HPDE6-E6E7 (cell line): ENCODE data around the gene TLR5.

Source experiments
- DNase-seq: peaks from one replicate; pipeline ENCODE4 v3.0.0; 2011; ENCODE audit warnings: missing footprints; ENCODE audit errors: extremely low spot score

TLR5 gene

DNA sequence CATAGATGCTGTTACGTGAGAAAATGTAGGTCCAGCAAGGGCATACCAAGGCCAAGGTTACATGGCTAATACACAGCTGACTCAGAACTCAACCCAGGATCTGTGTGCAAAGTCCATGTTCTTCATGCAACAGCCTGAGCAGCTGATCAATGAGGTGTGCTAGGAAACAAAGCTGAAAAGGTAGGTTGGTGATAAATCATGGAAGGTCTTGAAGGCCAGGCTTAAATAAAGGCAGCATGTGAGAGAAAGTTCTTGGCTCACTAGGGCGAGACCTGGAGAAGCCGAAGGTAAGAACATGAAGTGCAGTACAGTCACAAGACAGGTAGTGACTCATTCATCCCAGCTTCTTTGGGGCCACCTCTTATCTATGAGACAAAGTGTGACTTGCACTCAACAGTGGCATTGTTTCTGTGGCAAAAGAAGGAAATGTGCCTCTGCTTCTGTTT, 33.4 kb downstream of the TLR5 start:
- DNase-seq: peak; percentile 23

DNA sequence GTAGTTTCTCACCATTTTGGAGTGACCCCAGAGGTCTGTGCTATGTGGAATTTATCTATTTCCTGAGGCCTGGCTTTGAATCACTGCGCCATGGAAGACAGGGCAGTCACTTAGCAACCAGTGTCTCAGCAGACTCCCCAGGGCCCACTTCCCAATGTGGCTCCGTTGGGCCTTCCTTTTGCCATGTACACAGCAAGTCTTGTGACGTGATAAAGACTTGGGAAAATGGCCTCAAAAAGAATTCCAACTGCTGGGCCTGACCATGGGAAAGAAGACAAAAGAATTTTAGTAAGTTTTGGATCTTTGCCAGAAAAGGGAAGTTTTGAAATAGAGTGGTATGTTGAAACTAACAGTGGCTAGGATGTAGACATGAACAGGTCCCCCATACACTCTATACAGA, 36.2 kb downstream of the TLR5 start:
- DNase-seq: no peak

DNA sequence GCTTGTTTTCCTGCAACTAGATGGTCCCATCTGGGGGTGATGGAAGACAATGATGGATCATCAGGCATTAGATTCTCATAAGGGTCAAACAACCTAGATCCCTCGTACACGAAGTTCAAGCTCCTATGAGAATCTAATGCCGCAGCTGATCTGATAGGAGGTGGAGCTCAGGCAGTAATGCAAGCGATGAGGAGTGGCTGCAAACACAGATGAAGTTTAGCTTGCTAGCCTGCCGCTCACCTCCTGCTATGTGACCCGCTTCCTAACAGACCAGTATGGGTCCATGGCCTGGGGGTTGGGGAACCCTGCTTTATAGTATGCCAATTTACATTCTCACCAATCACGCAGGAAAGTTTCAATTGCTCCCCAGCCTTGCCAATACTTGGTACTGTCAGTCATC, 37.5 kb downstream of the TLR5 start:
- no peak for DNase-seq

DNA sequence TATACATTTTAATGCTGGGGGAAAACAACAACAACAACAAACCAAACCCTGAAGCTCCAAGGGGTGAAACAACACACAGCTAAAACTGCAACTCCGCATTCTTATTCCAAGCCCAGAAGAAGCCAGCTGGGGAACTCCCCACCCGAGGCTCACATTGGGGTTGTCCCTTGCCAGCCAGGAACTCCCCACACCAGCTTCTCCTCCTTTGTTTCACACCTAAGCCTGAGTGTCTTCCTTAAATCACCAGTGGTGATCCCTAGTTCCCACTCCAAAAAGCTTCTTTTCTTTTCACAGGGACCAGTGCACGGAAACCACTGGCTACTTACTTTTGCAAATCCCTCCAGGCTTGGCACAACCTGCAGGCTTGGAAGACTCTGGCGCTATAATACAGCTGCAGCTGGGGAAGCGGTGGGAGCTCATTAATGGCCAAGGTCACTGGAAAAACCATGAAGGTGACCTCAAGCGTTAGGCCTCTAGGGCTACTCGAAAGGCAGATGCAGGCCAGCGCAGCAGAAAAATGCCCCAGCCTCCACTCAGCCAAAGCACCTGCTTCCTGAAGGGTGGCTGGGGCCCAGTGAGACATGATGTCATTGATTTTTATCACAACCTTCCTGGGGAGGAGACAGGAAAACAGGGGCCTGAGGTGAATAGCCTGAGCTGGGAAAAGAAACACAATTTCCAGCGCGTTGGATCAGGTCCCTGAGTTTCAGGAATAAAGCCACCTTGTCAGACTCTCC, 40.1 kb downstream of the TLR5 start:
- no peak for DNase-seq

DNA sequence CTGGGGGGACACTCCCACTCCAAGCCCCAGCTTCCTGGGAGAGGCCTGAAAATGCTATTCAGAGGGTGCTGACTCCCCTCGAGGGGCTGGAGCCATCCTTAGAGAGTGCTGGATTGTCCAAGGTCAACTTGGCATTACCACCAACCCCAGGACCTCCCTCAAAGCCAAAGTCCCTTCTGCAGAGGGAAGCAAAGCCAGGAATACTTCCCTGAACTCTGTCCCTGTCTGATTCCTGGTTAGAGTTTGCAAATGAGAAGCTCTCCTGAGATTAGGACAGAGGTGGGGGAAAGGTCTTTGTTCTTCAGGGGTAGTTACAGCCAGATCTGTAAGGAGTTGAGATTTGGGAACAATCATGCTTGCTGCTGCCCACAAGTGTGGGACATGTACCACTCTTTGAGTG, 45.3 kb downstream of the TLR5 start:
- no peak for DNase-seq

DNA sequence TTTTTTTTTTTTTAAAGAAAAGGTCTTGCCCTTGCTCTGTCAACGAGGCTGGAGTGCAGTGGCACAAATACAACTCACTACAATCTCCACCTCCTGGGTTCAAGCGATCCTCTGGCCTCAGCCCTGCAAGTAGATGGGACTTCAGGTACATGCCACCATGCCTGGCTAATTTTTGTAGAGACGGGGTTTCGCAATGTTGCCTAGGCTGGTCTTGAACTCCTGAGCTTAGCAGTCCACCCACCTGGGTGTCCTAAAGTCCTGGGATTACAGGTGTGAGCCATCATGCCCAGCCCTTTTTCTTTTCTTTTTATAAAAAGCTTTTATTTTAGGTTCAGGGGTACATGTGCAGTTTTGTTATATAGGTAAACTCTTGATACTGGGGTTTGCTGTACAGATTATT, 47.2 kb downstream of the TLR5 start:
- DNase-seq: no peak

DNA sequence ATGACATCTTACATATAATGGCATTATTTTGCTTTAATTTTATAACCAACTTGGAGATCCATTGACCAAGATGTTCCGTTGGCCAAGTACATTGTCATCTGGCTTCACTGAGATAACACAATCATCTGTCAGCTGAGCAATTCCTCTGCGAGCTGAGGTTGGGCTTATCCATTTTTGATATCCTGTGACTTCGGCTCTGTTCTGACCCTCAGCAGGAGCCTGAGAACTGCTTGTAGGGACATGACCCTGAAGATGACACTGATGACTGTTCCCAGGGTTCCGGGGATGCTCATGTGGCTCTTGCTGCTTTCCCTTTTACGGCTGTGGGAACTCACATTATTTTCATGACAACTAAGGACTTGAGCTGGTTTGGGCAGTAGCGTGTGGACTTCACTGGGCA, 51.2 kb downstream of the TLR5 start:
- no peak for DNase-seq

DNA sequence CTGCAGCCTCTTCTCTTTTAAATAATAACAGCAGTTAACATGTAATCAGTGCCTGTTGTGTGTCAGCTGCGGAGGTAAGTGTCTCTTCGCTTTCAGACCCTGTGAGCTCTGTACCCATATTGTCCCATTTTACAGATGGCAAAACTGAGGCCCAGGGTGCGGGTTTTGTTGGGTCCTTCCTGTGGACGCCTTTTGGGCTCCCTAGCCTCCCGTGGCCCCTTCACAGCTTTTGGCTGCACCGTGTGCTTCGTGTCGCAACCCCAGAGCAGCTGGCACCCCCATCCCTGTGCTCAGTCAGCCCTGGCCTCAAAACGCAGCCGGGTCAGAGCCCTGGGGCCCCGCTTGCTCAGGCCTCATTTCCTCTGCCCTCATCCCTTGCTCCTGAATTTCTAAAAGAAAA, 53.8 kb downstream of the TLR5 start:
- no peak for DNase-seq

DNA sequence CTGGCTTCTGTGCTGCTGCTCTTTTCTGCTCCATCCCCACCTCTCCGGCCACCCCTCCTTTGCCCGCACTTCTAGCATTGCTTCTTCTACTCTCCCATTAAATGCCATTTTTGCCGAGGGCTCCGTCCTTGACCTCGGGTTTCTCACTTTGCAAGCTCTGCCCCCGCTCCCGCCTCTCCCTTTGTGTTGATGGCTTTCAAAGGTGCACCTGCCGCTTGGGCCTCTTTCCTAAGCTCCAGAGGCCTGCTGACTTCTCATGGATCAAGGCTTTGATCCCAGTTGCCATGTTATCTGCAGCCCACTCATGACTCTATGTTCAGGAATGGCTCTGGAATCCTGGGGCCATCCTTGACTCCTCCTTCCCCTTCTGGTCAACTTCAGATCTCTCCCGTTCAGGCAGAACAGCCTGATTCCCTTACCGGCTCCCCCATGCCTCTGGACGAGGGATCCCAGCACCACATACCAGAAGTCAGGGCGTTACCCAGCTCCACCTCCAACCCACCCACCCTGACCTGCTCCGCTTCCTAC, 54.3 kb downstream of the TLR5 start:
- DNase-seq: no peak

DNA sequence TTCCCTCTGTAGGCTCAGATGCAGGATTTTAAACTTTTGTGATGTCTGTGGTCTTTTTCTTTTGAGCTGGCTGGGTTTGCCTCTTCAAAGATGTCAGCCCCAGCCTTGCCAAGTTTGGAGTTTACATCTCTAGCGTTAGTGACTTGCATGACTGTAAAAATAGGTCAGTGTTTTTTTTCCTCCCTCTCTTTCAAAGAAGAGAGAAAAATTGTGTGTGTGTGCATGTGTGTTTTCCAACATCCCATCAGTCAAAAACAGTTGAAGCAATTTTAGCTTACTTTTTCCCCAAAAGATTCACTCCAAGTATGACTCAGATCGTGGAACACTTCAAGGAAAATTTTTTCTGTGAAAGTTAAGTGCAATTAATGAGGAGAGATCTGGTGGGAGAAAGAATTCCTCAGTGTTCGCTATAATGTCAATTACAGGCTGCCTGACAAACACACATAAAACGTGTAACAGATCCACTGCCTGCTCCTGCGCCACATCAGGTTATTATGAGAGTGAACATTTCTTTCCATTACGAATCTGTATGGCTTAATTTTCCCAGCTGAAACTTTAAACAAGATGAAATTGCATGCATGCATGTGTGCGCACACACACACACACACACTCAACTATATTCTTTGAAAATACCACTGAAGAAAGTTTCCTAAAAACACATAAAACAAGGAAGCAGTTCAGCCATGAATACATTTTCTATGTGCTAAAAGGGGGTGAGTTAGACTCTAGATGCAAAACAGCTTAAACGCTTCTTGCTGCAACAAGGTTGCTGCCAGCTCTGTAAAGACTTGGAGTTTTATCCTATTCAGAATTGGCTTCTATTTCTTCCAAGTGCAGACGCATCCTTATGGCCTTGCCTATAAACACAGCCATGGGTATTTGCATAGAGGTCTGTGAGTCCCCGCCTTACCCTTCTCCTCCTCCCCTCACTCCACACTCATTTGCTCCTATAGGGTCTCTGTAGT, 55.5 kb downstream of the TLR5 start:
- DNase-seq: no peak

DNA sequence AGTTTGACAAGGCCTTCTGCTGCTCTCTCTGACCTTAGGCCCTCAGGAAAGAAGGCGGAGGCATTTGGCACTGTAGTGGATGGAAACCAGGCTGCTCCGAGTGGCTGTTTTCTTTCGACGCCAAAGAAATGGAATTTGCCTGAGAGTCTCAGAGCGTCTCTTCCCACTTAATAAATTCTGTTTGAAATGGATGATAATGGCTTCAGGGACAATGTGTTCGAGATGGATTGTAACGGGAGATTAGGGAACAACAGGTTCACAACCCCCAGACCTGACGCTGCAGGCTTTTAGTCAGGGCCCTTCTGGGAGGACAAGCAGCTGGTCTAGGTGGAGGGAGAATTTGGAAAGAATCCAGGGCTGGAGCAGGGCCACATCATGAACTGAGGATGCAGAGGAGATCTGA, 58.6 kb downstream of the TLR5 start:
- DNase-seq: no peak

DNA sequence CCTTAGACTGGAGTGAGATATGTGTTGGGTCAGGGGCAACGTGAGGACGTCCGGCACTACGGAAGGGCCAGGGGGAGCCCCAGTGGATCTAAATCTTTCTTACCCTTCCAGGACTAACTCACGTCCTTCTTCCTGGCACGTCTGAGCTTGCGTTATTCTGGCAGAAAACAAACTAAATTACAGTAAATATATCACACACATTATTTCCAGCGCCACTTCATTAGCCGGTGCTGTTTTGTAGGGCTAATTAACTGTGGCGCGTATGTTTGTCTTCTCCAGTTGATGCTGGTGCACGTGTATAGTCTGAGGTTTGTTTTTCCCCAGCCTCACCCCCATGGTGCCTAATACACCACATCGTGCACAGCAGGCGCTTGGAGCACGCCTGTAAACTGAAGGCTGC, 59.2 kb downstream of the TLR5 start:
- DNase-seq: no peak

DNA sequence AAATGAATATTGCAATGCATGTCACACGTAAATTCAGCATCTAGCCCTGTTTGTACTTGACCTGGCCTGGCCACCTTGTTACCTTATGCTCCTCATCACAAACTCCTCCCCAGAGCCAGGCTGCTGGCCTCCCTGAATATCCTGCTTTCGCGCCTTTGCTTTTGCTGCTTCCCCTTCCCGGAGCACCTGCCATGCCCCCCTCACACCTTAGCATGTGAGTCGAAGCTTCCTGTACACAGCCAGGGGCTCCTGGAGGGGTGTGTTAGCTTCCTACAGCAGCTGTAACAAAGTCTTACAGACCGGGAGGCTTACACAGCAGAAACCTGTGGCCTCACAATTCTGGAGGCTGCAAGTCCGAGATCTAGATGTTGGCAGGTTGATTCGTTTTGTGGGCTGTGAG, 60.1 kb downstream of the TLR5 start:
- DNase-seq: no peak

DNA sequence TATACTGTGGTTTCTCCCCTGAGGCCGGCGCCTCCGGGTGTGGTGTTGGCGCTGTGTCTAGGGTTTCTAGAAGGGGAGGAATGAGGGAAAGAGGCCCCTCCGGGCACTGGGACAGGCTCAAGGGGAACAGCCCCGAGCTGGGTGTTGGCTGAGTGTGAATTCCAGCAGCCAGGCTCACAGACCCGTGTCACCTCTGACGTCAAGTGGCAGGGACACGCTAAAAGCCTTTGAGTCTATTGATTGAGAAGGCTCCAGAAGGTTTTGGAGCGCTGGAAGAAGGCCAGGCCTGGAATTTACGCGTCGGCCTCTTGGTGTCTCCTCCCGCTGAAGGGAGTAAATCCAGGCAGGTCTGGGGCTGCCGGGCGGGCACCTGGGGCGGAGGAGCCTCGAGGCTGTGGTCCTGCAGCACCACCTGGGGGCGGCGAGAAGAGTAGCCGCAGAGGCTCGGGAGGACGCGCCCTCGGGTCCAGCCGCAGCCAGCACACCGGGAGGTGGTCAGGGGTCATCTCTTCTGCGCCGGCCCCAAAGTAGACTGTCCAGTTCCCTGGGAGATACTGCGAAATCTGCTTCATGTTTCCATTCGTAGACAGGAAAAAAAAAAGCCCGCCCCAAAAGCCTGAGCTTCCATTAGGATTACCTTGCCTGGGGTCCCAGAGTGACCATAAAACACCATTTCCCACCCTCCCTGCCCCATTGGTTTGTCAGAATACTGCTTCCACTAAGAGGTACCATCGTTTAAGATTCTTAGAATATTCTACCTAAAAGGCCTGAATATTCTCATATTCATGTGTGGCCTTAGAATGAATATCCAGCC, 61.7 kb downstream of the TLR5 start:
- peak; percentile 96 for DNase-seq

DNA sequence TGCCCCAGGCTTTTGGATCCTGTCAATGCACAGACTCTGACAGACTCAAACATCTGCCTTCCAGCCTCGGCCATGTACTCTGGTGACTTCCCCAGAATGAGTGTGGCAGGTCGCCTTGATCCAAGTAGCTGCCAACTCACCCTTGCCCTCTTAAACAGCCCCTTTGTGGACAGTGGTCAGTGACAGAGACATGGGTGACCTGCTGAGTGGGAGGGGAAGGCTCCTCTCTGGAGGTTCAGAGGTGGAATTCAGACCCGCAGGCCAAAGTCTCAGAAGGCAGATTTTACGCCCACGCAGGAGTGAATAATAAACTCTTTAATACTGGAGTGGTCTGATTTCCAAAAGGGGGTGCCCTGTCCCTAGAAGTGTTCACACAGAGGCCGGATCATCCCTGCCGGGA, 63.5 kb downstream of the TLR5 start:
- DNase-seq: no peak

DNA sequence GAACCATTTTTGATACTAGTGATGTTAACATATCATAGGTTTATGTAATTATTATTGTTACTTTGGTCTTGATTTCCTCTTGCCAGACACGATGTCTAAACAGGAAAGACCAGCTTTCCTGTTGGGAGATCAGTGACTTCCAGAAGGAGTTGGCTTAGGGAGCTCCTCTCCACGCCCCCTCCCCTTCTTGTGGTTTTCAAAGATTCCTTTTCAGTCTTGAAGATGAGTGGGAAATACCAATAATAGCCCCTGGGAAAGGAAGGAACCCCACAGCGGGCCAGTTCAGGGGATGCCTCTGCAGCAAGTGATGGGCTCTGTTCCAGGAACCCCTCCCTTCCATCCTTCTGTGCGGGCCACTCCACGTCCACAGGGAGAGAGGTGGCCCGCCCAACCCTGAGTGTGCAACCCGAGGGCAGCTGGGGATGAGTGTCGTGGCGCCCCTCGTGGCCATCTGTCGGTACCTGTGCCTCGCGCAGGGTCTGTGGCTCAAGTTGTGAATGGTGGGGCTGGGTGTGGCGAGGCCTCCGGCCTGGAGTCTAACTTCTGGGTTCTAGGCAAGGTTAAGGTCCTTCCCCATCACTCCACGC, 65.7 kb downstream of the TLR5 start:
- no peak for DNase-seq

DNA sequence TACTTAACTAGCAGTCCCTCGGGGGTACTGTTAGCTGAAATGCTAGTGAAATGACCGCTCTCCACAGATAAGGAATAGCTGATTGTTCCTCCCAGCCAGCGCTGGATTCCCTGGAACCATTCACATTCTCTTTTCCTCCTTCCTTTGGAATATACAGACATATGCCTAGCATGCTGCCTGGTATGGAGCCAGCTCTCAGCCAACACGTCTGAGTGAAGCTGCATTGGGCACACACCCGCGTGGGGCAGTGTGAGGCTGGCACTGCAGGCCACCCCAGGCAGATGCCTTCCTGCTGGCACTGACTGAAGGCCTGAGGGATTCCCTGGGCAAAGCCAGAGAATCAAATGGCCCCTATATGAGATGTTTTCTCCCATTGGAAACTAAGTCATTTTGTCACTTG, 66.7 kb downstream of the TLR5 start:
- no peak for DNase-seq

DNA sequence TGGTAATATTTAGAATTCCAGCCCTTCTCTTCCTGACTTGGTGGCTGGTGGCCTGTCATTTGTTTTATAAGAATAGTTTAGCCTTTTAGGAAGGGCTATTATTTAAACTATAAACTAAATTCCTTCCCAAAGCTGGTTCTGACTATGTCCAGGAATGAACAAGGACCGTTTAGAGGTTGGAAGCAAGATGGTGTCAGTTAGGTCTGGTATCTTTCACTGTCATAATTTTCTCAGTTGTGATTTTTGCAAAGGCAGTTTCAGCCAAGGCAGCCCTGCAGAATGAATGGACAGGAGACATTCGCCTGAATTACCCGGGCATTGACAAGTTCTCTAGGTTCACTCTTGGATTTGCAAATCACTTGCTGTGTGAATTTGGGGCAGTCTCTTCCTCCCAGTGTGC, 67.2 kb downstream of the TLR5 start:
- DNase-seq: no peak

DNA sequence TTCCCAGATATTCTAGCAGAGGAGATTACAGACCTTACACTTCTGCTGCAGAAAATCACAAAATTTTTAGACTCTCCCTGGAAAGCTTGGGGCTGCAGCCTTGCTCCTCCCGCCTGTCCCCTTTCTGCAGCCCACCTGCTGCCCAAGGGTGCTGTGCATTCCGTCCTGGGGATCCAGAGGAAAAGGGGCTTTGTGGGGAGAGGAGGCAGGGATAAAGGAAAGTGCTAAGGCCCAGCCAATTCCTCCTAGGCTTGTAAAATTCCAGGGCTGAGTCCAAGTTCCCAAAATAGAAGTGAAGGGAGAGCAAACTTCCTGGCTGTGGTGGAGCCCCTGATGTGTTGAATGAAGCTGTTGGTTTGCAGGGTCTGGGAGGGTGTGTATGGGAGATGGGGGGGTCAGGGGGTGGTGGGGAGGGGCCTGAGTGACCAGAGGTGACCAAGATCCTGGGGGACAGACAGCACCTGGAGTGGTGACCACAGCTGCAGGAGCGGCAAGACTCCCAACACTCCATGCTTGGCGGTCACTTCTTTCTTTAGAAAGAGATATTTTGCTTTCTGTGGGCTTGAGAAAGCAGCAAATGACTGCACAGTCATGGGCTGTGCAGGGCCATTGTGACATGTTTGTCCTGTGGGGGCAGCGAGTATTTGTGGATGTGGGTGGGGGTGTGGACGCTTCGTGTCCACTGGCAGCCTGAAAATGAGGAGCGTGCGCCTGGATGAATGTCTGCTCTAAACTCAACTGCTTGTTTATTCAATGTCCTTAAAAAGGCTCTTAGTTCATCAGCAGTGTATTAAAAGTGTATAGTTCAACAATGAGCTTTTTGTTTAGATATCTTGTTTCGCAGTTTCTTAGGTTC, 68.4 kb downstream of the TLR5 start:
- no peak for DNase-seq

DNA sequence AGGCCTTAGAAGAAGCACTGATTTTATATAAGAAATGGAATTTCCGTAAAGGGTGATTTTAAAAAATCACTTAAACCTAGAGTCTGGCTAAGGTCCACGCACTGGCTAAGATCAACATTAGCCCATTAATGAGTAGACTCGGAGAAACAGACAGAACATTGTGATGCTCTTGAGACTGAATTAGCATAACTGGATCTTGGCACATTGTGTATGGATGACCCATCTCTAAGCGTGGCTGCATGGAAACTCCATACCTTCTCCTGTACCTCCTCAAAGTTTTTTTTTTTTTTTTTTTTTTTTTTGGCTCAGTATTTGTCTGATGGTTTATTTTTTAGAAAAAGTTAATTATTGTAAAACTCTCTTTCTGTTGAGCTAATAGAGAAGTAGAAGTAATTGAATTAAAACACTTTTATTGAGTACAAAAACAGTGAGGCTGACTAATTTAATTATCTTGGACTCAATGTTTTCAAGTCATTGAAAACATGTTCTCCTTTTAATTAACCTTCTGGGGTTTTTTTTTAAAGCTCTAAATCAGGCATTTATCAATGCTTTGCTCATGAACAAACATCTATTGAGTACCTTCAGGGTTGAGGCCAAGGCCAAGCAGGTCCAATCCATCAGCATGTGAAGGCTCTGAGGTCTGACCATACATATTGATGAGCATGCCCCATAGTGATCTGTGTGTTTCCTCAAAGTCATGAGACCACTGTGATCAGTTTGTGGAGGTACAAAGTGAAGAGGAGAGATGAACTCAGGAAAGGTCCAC, 74.0 kb downstream of the TLR5 start:
- no peak for DNase-seq
